GM06990 (cell line): ENCODE measurements around the gene CD247.

Source experiments
- DNase-seq: peaks from one replicate; pipeline ENCODE4 v3.0.0-alpha.2; 2011; ENCODE audit not compliant: insufficient read length; ENCODE audit errors: extremely low read depth
- H3K27me3 ChIP-seq: replicated peaks from 2 replicates; pipeline ENCODE4 v1.6.0; 2011; ENCODE audit warnings: low read length; ENCODE audit not compliant: control insufficient read depth, insufficient read depth
- H3K36me3 ChIP-seq: 2 replicates; pipeline ENCODE4 v1.5.1; 2011; ENCODE audit warnings: low read length; ENCODE audit not compliant: control insufficient read depth, insufficient read depth
- H3K4me3 ChIP-seq: replicated peaks from 2 replicates; pipeline ENCODE4 v1.5.1; 2011; ENCODE audit warnings: low read depth, mild to moderate bottlenecking, control low read depth, low read length
- CTCF ChIP-seq: IDR thresholded peaks from 2 replicates; pipeline ENCODE4 v1.5.1; 2011; ENCODE audit warnings: low read length, control low read depth, mild to moderate bottlenecking, inconsistent platforms; ENCODE audit not compliant: insufficient read depth, poor library complexity, severe bottlenecking

Gene CD247

GRCh38 chr1:167528057-167528728 lies 9.9 kb upstream of the CD247 start:
- no peaks in the 10 kb centered on the region for H3K36me3 ChIP-seq
- no peaks in the 10 kb centered on the region for H3K27me3 ChIP-seq
- no peak overlapping the region for H3K4me3 ChIP-seq
- DNase-seq = no peak
- TF ChIP-seq CTCF = no peak

- DNase-seq = no peak
- Histone ChIP-seq H3K27me3 (no peaks in the 10 kb centered on the region), H3K4me3 (no peak overlapping the region), H3K36me3 (no peaks in the 10 kb centered on the region)
- no peak for TF ChIP-seq CTCF
Observed at GRCh38 chr1:167526667-167527383, 8.5 kb upstream of the CD247 start.

GRCh38 chr1:167524651-167525050 lies 6.3 kb upstream of the CD247 start:
- Histone ChIP-seq H3K36me3 (no peaks in the 10 kb centered on the region), H3K4me3 (no peak overlapping the region), H3K27me3 (no peaks in the 10 kb centered on the region)
- no peak for DNase-seq
- TF ChIP-seq CTCF = no peak

GRCh38 chr1:167522246-167522645 lies 3.9 kb upstream of the CD247 start:
- H3K36me3 ChIP-seq = no peaks in the 10 kb centered on the region
- no peak for TF ChIP-seq CTCF
- H3K4me3 ChIP-seq = no peak overlapping the region
- H3K27me3 ChIP-seq = no peaks in the 10 kb centered on the region
- DNase-seq = no peak

- no peak for TF ChIP-seq CTCF
- Histone ChIP-seq H3K36me3 (no peaks in the 10 kb centered on the region), H3K4me3 (no peak overlapping the region), H3K27me3 (no peaks in the 10 kb centered on the region)
- no peak for DNase-seq
Observed at GRCh38 chr1:167520711-167521206, 2.4 kb upstream of the CD247 start.
